Hematopoietic multipotent progenitor cell treated with erythropoietin and hydrocortisone succinate and interleukin-3 and kit ligand, for 15 days (in vitro differentiated cells): ENCODE results near the gene FDXACB1.
A peak's percentile ranks its signal among the peaks of the same experiment; 100 is the strongest.
"Not testable (repeated sequence)": the region's sequence is repeated elsewhere in the genome, so short reads cannot be mapped to it uniquely, and the experiment has no call there.

Source experiments
- DNase-seq: peaks from one replicate; pipeline ENCODE4 v3.0.0-alpha.2; 2015; ENCODE audit warnings: low spot score

The FDXACB1 gene

GRCh38 chr11:111910676-111911562, 32.0 kb upstream of the FDXACB1 start:
- DNase-seq, result no peak

- DNase-seq, result no peak
These were observed 30.4 kb upstream of the FDXACB1 start for GRCh38 chr11:111909378-111909777.

GRCh38 chr11:111908639-111909305, 29.8 kb upstream of the FDXACB1 start:
- no peak for DNase-seq

GRCh38 chr11:111906680-111907079, 27.7 kb upstream of the FDXACB1 start:
- no peak for DNase-seq

GRCh38 chr11:111905411-111905810, 26.4 kb upstream of the FDXACB1 start:
- DNase-seq, result no peak

GRCh38 chr11:111886844-111887243, 7.9 kb upstream of the FDXACB1 start:
- DNase-seq, result no peak

- no peak for DNase-seq
These were observed 7.1 kb upstream of the FDXACB1 start for GRCh38 chr11:111886032-111886431.

GRCh38 chr11:111885053-111885452, 6.1 kb upstream of the FDXACB1 start:
- DNase-seq, result not testable (repeated sequence)

- DNase-seq, result no peak
These were observed 3.2 kb upstream of the FDXACB1 start for GRCh38 chr11:111882202-111882601.

- DNase-seq, result no peak
These were observed 634 bp upstream of the FDXACB1 start for GRCh38 chr11:111879637-111879960.

- no peak for DNase-seq
These were observed 548 bp downstream of the FDXACB1 start for GRCh38 chr11:111878385-111878848.

- DNase-seq, result no peak
These were observed 7.2 kb downstream of the FDXACB1 start for GRCh38 chr11:111871693-111872161.

- peak; percentile 82 for DNase-seq
These were observed 7.9 kb downstream of the FDXACB1 start, which contains the start of gene ALG9 for GRCh38 chr11:111870886-111871692. Gene ALG9 (minus strand): TSS chr11:111871581. CDS start chr11:111871482, 99 bp downstream.

- no peak for DNase-seq
These were observed 8.5 kb downstream of the FDXACB1 start for GRCh38 chr11:111870522-111870885.

GRCh38 chr11:111870113-111870512, 8.9 kb downstream of the FDXACB1 start:
- no peak for DNase-seq

GRCh38 chr11:111860257-111860656, 18.7 kb downstream of the FDXACB1 start:
- no peak for DNase-seq

GRCh38 chr11:111855506-111855905, 23.5 kb downstream of the FDXACB1 start:
- DNase-seq, result no peak

- no peak for DNase-seq
These were observed 26.9 kb downstream of the FDXACB1 start for GRCh38 chr11:111852103-111852502.

- DNase-seq, result no peak
These were observed 27.3 kb downstream of the FDXACB1 start for GRCh38 chr11:111851636-111852035.

GRCh38 chr11:111851067-111851466, 27.9 kb downstream of the FDXACB1 start:
- DNase-seq, result no peak

- no peak for DNase-seq
These were observed 29.3 kb downstream of the FDXACB1 start for GRCh38 chr11:111849631-111850030.

GRCh38 chr11:111846636-111847035, 32.3 kb downstream of the FDXACB1 start:
- no peak for DNase-seq
